Measurements from ENCODE around the gene HDAC7.

Gene HDAC7

DNA sequence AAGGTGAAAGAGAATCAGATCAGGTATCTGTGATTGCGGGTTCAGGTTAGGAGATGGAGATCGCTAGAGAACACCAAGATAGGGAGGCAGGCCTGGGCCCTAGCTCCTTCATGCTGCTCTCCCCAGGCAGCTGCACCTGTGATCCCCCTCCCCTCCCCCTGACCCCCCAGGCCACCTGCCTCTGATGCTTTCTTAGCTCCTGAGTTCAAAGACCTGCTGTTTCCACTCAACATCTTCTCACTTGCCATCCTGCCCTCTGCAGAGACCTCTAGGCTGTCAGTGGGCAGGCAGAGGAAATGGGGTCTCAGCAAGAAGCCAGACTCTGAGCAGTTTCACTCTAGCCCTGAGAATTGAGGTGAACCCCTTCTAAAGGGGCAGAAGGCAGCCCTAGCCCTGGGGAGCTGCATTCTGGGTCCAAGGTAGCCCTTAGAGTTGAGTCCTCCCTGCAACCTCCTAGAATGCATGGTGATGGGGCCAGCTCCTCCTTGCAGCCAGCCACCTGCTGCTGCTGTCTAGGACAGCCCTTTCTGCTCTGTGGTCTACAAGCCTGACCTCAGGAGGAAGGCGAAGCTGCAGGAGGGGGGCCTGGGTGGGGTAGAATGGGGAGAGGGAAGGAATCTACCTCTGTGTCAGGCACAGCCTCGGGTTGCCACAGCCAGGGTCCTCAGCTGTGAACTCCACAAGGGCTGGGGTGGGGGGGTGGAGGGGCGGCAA, 53.0 kb downstream of the HDAC7 start:
- no peak for DNase-seq (ENCODE audit: low spot score)

DNA sequence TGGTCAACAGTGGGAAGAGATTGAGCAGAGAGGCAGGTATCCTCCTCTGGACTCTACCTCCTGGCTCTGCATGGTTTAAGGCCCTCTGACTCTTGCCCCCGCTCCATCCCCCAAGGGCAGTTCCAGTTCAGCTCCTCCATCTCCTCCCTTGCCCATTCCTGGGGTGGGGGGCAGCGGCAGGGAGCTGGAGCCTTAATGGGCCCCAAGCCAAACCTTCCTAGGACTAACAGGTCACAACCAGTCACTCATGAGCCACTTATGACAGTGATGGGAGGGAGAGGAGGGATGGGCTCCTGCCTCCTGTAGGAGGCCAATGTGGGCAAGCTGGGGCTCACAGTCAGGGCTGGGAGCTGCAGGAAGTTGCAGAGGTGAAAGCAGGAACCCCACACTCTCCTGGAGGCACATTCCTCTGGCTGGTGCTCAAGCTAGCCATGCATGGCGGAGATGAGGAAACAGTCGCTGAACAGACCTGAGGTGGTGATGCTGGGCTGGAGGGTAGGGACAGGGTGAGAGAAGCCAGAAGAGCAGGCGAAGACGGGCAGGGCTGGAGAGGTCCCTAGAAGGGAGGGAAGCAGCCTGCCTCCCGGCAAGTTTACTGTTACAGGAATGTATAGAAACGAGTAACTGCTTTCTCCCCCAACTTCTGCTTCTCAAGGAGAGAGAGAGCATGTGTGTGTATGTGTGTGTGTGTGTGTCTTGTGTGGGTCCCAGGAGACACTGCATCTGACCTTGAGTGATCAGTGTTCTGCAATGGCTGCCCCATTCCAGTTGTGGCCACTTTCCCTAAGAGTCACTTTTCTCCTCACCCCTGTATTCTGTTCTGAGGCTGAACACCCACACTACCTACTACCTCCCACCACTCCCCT, 56.0 kb downstream of the HDAC7 start:
- no peak for DNase-seq (ENCODE audit: low spot score)

DNA sequence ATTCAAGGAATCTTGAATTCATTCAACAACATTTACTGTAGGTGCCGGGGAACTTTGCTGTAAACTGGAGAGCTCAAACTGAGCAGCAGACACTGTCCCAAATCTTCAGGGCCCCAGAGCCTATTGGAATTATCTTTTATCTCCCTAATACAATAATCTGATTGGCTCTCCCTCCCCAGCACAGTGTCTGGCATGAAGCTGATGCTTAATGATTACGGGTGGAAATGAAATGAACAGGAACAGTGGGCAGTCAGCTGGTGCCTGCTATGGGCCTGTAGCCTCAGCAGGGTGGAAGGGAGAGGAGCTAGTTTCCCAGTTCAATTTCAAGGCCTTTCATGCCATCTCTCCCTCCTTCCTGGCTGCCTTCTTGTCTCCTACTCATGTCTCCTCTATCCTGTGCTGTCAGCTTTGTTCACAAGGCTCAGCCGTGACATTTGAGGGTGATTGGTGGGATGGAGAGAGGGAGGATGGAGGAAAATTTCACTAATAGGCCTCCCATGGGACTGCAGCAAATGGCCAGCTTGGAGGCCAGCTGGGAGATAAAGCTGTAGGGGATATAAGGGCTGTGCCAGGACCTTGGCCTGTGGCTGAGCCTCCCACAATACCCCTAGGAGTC, 56.7 kb downstream of the HDAC7 start:
- peak; percentile 83 for DNase-seq (ENCODE audit: low spot score)

DNA sequence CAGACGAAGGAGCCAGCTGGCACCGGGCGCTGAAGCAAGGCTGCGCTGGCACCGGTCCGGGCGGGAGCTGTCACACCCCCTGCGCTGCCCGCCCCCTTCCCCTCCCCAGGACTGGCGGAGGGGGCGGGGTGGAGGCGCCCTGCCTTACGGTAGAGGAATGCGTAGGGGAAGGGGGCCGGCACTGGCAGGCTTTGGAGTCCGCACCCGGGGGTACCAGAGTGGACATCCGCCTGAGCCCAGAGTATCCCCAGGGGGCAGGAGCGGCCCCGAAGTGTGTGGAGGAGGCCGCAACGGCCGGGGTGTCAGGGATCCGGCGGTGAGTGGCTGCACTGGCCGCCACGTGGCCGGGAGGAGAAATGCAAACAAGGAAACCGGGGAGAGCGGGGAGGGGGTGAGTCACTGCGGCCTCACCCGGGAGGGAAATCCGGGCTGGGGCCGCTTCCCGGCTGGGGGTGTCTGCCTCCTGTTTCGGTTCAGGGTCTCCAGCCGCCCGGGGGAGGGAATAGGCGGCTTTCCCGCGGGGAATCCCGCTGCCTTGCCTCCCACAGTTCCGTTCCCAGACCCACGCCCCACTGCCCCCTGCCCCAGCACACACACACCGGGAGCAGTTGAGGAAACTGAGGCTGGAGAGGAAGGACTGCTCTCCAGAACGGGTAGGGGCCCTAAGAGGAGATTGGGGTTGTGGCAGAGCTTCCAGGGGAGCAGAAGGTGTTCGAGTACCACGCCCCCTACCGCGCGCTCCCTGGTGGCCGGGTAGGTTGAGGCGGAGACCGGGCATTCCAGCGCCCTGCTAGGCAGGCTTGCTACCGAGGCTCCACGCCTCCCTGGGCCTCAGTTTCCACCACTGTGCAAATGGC, 60.6 kb downstream of the HDAC7 start, which contains the start of gene RAPGEF3:
TSS of gene RAPGEF3 (minus strand) at position 47 of the 857 bp plus-strand sequence. CDS start 324 bp downstream, outside the sequence.
- DNase-seq (ENCODE audit: low spot score): peak; percentile 71

DNA sequence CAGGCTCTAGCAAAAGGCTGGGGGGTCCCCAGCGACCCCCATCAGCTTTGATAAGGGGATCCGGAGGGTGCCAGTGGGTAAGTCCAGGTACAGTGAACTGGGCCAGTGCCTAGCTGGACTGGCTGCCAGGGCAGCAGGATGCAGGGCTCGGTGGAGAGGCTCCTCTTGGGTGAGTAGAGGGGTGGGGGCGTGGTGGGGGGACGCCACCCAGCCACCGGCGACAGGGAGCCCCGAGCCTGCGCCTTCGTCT, 61.2 kb downstream of the HDAC7 start:
- no peak for DNase-seq (ENCODE audit: low spot score)

DNA sequence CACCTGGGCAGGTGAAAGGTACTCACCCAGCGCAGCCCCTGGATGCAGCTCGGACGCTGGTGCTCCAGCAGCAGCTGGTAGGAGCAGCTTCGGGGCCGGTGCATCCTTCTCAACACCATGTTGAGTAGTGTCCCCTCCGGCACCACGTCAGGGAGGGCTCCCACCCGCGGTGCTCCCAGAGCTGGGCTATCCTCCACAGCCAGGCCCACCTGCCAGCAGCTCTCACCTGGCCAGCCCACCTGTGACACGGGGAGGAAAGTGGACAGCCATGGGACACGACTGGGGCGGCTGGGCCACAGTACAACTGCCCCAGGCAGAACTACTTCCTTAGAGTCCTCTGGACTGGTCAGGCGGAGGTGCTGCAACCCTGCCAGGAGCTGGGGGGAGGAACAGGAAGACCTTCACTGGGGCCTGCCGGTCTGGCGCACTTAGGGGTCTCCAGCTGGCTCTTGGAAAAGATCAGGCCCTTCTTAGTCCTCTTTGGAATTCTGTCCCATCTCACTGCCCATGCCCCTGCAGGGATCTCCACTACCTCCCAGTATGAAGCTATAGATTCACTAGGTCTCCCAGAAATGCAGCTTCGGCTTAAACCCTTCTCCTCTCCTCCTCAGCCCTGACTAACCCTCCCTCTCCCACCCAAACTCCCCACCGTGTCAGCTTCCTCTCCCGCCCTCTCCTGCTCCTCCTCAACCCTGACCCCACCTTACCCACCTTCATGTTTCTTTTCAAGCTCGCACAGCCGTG, 61.7 kb downstream of the HDAC7 start:
- DNase-seq (ENCODE audit: low spot score): no peak

DNA sequence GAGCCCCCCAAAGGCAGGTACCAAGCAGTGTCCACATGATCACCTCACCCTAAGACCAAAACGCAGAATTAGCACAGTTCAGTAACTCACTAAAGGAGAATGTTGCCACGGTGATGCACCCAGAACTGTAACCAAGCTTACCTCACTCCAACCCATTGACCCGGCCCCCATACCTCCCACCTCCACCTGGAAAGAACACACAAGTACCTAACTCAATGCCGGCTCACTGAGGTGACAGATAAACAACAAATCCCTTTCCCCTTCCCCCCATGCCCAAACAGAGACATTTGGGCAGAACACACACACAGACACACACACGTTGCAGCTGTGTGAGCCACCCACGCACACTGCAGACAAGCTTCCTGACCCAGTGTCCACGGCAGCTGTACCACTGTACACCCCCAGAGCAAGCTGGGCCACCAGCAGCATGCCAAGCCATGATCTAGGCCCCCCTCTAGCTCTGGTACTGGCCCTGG, 62.3 kb downstream of the HDAC7 start:
- DNase-seq (ENCODE audit: low spot score): no peak

DNA sequence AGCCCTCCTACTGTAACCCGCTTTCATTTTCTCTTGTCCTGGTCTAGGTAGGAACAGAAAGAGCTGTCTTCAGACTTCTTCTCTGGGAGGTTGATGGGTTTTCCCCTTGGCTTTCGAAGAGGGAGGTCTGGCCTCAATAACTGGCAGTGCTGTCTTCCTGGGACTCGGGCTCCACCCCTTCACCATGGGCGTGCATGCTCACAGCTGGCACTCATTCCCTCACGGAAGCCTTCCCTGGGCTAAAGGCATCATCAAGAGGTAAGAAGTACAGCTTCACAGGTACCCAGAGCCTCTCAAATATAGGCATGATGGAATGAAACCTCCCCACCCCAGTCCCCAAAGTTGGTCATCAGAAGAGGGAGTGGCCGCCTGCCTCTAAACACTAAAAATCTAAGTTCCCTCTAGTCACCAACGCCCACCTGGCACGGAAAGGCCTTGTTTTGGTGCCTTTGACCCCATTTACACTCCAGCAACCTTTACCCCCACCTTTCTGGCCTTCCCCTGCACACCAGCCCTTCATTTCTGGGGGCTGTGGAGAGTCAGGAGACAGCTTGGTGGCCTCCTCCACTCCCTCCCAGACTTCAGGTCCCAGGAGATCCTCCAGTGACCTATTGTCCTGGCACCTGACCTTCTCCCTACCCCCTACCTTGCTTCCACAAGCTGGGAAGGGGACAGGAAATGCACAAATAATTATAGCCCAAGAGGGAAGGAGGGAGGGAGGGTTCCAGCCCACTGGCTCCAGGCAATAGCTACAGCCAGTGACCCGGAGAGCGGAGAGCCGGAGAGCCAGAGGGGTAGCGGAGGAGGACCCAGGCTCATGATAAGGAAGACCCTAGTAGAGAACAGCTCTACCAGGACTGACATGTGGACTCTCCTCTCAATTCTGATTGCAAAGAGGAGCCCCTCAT, 63.8 kb downstream of the HDAC7 start:
- DNase-seq (ENCODE audit: low spot score): no peak

DNA sequence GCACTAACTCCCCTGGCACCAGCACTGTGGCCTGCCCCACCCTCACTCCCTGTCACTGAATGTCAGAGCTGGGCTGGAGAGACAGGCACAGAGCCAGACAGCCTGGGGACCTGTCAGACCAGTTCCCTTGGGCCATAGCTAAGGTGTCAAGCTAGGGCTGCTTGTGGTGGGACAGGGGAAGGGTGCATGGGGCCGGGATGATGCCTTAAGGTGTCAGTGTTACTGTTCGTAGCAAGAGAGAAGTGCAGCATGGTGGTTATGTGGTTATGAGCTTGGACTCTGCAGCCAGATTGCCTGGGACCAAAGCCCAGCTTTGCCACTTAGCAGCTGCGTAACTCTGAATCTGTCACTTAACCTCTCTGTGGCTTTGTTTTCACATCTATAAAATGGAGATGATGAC, 64.8 kb downstream of the HDAC7 start:
- DNase-seq (ENCODE audit: low spot score): no peak

DNA sequence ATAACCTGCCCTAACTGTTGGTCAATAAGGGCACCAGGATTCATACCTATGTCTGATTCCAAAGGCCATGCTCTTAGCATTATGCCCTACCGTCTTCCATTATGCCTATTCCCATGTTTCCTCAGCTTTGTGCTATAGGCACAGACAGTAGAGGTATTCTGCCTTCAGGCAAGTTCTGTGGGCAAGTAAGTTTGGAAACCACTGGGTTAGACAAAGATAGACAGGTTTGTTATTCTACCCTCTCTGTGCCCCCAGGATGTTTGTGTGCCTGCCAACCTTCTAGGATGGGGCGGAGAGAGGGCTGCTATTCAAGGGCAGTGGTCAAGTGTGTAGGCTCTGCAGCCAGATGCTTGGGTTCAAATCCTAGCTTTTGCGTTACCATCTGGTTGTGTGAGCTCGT, 65.6 kb downstream of the HDAC7 start:
- no peak for DNase-seq (ENCODE audit: low spot score)

DNA sequence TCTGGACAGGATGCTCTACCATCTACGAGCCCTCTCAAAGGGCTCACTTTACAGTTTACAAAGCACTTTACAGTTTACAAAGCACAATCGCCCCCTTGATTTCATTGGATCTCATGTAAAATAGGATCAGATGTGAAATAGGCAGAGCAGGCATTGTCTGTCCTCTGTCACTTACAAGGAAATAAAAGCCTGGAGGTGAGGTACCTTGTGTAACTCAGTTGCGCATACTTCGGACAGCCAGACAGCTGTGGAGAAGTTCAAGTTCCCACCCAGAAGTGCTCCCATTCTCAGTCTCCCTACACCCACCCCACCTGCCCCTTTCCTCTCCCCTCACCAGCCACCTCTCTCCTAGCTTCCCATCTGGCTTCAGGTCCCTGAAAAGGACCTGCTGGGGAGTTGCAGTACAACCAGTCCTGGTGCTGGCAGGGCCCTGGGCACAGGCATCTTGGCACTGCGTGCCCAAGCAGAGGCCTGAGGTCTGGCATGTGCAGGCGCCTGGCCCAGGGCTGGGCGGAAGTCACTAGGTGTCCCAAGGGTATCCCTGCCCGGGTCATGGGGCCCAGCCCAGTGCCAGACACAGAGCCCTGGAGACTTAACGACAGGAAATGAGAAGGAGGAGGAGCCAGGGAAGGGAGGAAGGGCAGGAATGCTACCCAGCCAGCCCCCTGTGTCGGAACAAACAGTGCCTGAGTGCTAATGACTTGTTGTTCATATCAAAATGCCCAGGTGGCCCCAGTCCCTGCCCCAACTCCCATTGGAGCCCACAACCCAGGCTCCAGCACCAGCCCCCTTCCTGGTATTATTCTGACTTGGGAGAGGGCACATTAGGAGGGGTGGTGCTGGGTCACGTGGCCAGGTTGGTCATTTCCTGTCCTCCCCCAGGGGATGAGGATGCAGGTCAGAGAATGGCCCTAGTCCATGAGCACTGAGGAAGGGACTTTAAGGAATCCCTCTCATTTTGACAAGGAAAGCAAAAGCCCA, 66.4 kb downstream of the HDAC7 start:
- DNase-seq (ENCODE audit: low spot score): no peak

DNA sequence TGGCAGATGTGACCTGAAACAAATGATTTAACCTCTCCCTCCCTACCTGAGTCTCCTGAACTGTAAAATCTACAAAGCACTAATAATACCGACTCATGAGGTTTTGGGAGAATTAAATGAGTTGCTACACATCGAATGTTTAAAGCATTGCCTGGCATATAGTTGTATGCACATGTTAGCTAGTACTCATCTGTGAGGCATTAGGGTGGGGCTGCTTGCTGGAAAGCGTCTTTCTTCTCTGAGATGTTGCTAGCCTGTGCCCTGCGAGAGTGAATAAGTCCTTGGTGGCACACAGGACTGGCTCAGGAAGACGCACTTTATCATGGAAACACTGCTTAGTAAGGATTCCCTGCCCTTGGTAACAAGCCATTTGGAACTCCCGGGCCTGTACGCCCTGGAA, 67.2 kb downstream of the HDAC7 start:
- no peak for DNase-seq (ENCODE audit: low spot score)

DNA sequence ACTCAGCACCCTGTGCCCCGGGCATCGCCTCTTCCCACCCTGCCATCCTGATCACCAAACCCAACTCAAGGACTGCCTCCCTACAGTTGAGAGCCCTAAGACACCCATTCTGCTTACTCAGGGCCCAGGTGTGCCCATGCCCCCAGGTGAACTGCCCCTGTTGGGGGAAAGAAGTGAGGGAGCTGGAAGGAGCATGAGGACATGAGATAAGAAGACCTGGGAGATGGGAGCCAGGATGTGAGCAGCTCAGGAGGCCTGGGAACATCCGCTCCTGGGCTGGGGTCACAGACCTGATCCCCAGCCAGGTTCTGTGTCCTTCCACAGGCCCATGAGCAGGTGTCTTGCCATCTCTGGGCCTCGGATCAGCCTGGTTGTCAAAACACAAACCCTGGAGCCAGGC, 67.6 kb downstream of the HDAC7 start:
- no peak for DNase-seq (ENCODE audit: low spot score)

DNA sequence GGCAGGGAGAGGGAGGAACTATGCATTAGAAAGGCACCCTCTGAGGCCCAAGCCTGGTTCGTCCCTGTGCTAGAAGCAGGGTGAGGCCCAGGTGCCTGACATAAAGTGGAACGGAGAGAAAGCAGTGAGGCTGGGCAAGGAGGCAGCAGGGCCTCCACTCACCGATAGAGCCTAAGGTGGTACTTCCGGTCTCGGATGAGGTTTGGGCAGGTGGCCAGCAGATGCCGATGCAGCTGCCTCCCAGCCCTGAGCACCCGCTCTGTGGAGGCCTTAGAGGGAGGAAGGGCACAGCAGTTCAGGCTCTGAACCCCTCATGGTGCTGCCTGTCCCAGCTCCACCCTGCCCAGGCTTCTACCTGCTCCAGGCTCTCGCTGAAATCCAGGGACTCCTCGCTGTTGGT, 68.1 kb downstream of the HDAC7 start:
- no peak for DNase-seq (ENCODE audit: low spot score)

DNA sequence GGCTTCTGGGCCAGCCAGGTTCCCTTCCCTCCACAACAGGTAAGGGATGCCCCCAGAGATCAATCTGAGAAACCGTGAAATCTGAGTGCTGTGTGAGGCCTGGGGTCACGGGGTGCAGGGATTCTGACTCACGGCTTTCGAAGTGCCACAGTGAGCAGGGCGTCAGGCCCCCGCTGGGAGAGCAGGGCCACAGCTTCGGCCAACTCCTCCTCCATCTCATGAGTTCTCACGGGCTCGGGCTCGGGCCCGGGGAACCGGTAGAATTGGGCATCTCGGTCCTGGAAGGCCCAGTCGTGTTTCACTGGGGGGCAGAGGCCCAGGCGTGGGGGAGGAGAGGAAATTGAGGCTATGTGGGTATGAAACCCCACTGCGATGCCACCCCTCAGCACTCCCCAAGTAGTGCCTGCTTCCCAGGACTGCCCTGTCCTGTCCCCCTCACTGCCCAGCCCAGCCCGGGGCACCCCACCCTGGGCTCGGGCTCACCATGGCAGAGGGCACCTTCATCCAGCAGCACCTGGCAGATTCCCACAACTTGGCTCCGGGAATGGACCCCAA, 68.7 kb downstream of the HDAC7 start:
- no peak for DNase-seq (ENCODE audit: low spot score)

DNA sequence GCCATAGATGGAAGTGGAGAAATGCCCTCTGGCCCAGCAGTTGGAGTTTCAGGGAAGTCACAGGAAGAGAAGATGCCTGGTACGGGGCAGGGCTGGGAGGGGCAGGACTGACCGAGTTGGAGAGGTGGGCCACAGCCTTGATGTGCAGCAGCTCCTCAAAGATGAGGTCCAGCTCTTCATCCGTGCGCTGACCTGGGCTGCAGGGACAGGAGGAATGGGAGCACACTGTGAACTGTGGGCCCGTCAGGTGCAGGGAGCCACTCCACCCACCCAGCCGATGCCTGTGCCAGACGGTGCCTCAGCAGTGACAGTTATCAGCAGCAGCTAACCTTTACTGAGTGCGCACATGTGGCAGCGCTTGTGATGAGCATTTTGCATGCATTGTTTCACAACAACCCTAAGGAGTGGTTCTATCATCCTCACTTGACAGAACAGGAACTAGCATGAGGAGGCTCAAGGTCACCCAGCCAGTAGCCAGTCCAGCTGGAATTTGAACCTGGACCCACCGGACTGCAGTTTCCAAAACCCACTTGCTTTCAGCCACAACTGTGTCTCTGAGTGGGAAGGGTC, 69.4 kb downstream of the HDAC7 start:
- DNase-seq (ENCODE audit: low spot score): no peak

DNA sequence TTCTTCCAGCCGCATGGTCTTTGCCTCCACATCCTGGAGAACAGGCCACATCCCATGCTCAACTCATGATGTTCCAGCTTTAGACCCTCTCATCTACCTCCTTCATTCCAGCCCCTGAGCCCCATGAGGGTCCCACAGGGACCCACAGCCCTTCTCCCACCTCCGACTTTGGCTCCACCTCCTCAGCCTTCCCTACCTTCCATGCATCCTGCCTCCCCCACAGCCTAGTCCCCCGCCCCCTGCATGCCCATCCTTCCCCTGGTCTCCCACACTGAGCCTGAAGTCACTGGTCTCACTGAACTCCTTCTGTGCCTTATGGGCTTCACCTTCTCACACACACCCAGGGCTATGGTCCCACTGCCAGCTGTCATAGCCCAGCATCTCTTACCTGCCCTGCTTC, 70.8 kb downstream of the HDAC7 start:
- DNase-seq (ENCODE audit: low spot score): no peak

DNA sequence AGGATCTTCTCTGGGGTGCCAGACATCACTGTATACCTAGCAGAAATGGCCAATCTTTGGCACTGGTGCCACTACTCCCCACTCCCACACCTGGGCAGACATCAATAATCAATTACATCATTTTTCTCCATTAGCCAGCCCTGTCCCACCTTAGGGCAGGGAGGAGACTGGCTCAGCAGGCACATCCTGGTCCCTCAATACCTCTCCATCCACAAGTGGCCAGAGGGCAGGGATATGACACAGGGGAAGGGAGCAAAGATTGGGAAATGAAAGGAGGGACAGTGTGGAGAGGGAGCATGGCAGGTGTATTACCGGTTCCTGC, 71.2 kb downstream of the HDAC7 start:
- DNase-seq (ENCODE audit: low spot score): no peak
